ENCODE measurements around the gene ARX. TPM values are rescaled to one million over a fixed set of nuclear protein-coding genes. Genes with fewer than 3 reads are reported as not detected.

ARX gene
- total RNA-seq, 4 donors from 2014 or later: not detected

- DNase-seq: no peak
These were observed 46.0 kb downstream of the ARX start for GRCh38 chrX:24969812-24970211.

GRCh38 chrX:24965372-24965771, 50.4 kb downstream of the ARX start:
- H3K4me3 ChIP-seq: no peak overlapping the region
- no peak for DNase-seq
- no peaks in the 10 kb centered on the region for H3K36me3 ChIP-seq
- H3K27me3 ChIP-seq: no peaks in the 10 kb centered on the region
- H3K4me1 ChIP-seq: no peaks in the 10 kb centered on the region
- TF ChIP-seq POLR2A (IDR thresholded peaks at IDR 0.05): no peak
- TF ChIP-seq CTCF (IDR thresholded peaks at IDR 0.05): no peak
- H3K9me3 ChIP-seq: no peaks in the 10 kb centered on the region
- H3K27ac ChIP-seq: no peak overlapping the region
- 57 to 64% methylated on average over 1 of the region's 1 CpG for WGBS, 2 donors
- intact Hi-C loops (cut with DNase I): no loop called here

More at GRCh38 chrX:24969812-24970211, 46.0 kb downstream of the ARX start:
- no peaks in the 10 kb centered on the region for H3K4me1 ChIP-seq
- no peaks in the 10 kb centered on the region for H3K36me3 ChIP-seq
- no peaks in the 10 kb centered on the region for H3K27me3 ChIP-seq
- no peak overlapping the region for H3K27ac ChIP-seq
- intact Hi-C loops (cut with DNase I): no loop called here
- TF ChIP-seq POLR2A (IDR thresholded peaks at IDR 0.05) (no peak), CTCF (IDR thresholded peaks at IDR 0.05) (no peak)
- H3K9me3 ChIP-seq: no peaks in the 10 kb centered on the region
- no peak overlapping the region for H3K4me3 ChIP-seq
- WGBS, 2 donors: 67 to 84% methylated on average over 5 of the region's 5 CpGs

- no peak for DNase-seq
- Histone ChIP-seq H3K4me3 (no peak overlapping the region), H3K4me1 (no peaks in the 10 kb centered on the region), H3K9me3 (no peaks in the 10 kb centered on the region), H3K27me3 (no peaks in the 10 kb centered on the region), H3K36me3 (no peaks in the 10 kb centered on the region), H3K27ac (no peak overlapping the region)
- TF ChIP-seq CTCF (IDR thresholded peaks at IDR 0.05) (no peak), POLR2A (IDR thresholded peaks at IDR 0.05) (no peak)
- WGBS, 2 donors: 71 to 93% methylated on average over 2 of the region's 2 CpGs
- intact Hi-C loops (cut with DNase I): no loop called here
These were observed 51.9 kb downstream of the ARX start for GRCh38 chrX:24963823-24964222.

- no peak for DNase-seq
- Histone ChIP-seq H3K36me3 (no peaks in the 10 kb centered on the region), H3K4me3 (no peak overlapping the region), H3K27ac (no peak overlapping the region), H3K9me3 (no peaks in the 10 kb centered on the region), H3K4me1 (no peaks in the 10 kb centered on the region), H3K27me3 (no peaks in the 10 kb centered on the region)
- intact Hi-C loops (cut with DNase I): no loop called here
- no peak for TF ChIP-seq POLR2A (IDR thresholded peaks at IDR 0.05)
- TF ChIP-seq CTCF (IDR thresholded peaks at IDR 0.05): no peak
- WGBS, 2 donors: 67 to 71% methylated on average over 1 of the region's 1 CpG
These were observed 54.0 kb downstream of the ARX start for GRCh38 chrX:24961809-24962208.

GRCh38 chrX:24956828-24957227, 58.9 kb downstream of the ARX start:
- TF ChIP-seq CTCF (IDR thresholded peaks at IDR 0.05) (no peak), POLR2A (IDR thresholded peaks at IDR 0.05) (no peak)
- DNase-seq: no peak
- no peak overlapping the region for H3K4me3 ChIP-seq

More at GRCh38 chrX:24956828-24957227, 58.9 kb downstream of the ARX start:
- intact Hi-C loops (cut with DNase I): no loop called here
- H3K36me3 ChIP-seq: no peaks in the 10 kb centered on the region
- no peaks in the 10 kb centered on the region for H3K4me1 ChIP-seq
- no peak overlapping the region for H3K27ac ChIP-seq
- no peaks in the 10 kb centered on the region for H3K27me3 ChIP-seq
- no peaks in the 10 kb centered on the region for H3K9me3 ChIP-seq
